ENCODE measurements around the gene CLEC4C.
"Not testable (repeated sequence)": the region's sequence is repeated elsewhere in the genome, so short reads cannot be mapped to it uniquely, and the experiment has no call there.

- TF ChIP-seq CTCF, POLR2A (IDR thresholded peaks at IDR 0.05): not testable (repeated sequence)
Measured at GRCh38 chr12:7788884-7789528, 41.8 kb upstream of the CLEC4C start, which contains the start of gene NANOG.
